Measurements from ENCODE around the gene PSMB5. TPM values are rescaled to one million over a fixed set of nuclear protein-coding genes. Genes with fewer than 3 reads are reported as not detected.

PSMB5 gene
- total RNA-seq, 2 experiments from 2014 or later = 49.0 to 54.5 TPM

DNA sequence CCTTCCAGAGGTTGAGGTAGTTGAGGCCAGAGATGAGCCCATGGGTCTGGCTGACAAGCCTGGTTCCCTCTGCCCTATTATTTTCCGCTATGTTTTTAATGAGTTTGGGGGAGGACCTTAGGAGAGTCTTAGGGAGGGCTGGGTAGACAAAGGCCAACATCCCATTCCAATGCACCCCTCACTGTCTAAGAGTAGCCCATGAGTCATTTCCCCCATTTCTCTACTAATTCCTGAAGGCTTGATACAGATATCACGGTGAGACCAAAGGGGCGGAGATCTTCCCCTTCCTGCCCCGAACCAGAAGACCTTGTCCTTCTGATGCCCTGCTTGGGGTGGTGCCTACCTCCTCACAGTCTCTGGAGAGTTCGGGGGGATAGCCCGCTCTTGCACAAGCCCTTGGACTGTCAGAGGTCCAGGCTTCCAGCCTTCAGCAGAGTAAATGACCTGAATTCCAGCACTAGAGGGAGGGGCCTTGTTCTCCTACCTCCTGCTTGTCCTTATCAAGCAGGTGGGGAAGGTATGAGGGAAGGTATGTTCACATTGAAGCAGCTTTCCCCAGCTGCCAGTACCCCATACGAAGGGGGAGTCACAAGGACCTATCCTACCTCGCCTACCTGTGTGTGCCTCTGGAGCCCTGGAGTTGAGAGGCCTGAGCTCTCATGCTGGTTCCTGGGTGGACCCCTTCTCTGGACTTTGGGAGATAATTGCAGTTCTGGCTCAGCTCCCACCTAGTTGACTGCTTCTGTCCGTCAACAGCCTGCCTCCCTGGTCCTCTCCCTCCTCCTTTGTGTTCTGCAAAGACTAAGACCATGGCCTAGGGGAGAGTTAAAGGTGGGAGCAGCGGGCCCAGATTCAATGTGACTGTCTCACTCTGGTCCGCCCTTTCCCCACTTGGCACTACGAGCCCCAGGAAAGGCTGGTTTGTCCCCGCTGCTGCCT is 11.0 kb upstream of the PSMB5 start:
- peaks cover 2% of the 10 kb centered on the region for H3K36me3 Mint-ChIP-seq
- DNase-seq = no peak
- no peaks in the 10 kb centered on the region for H3K9me3 Mint-ChIP-seq
- no peak for ATAC-seq (ENCODE audit: low read depth)
- no peaks in the 10 kb centered on the region for H3K27me3 Mint-ChIP-seq
- POLR2A ChIA-PET = interaction anchor here (1.0 kb wide), 1 partner anchor 11 kb away, joined by 3 read pairs; the partner anchor contains the start of gene PSMB5
- no peak overlapping the region for H3K27ac Mint-ChIP-seq
- H3K4me3 Mint-ChIP-seq = no peak overlapping the region
- H3K4me1 Mint-ChIP-seq = no peaks in the 10 kb centered on the region

DNA sequence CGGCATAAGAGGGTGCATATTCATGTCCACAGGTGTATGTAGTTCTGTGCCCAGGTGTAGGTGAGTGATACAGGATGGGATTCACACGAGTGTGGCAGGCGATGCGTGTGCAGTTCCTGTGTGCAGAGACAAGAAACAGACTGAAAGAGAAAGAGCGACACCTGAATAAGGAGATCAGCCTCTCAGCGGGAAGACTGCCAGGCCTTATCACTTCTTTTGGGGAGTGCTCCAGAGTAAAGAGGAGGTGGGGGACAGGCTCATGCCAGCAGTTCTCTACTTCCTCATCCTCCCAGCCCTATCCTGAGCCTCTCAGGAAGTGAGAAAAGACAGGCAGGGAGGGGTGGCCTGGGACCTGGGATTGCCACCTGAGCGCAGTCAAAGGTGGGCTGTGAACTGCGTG is 10.1 kb upstream of the PSMB5 start:
- no peaks in the 10 kb centered on the region for H3K4me1 Mint-ChIP-seq
- DNase-seq (no peak), ATAC-seq (ENCODE audit: low read depth) (no peak)
- H3K36me3 Mint-ChIP-seq = peaks cover 2% of the 10 kb centered on the region
- no peak overlapping the region for H3K4me3 Mint-ChIP-seq
- H3K27me3 Mint-ChIP-seq = no peaks in the 10 kb centered on the region
- no peaks in the 10 kb centered on the region for H3K9me3 Mint-ChIP-seq
- POLR2A ChIA-PET = no interaction called here
- no peak overlapping the region for H3K27ac Mint-ChIP-seq

DNA sequence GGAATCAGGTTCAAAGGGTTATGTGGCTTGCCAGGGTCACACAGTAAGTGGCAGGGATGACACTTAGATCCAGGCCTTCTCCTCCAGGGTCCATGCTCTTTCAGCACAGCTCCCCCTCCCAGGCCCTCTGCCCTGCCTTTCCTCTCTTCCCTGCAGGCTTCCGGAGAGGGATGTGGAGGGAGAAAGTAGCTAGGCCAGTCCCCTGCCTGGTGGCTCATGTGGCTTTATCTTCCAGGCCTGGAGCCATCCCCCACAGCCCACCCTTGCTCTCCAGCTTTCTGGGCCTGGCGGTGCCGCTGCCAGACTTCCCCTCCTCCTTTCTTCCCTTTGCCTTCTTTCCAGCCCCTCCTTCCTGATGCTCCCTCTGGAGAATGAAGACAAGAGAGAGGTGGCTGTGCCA is 9.1 kb upstream of the PSMB5 start:
- no peak for DNase-seq
- POLR2A ChIA-PET = no interaction called here
- ATAC-seq (ENCODE audit: low read depth) = no peak
- Mint-ChIP-seq H3K27ac (no peak overlapping the region), H3K4me1 (no peaks in the 10 kb centered on the region), H3K36me3 (peaks cover 2% of the 10 kb centered on the region), H3K9me3 (no peaks in the 10 kb centered on the region), H3K27me3 (no peaks in the 10 kb centered on the region), H3K4me3 (no peak overlapping the region)

GRCh38 chr14:23043145-23043544 is 8.4 kb upstream of the PSMB5 start:
- Mint-ChIP-seq H3K9me3 (no peaks in the 10 kb centered on the region), H3K4me1 (no peaks in the 10 kb centered on the region), H3K4me3 (no peak overlapping the region), H3K36me3 (peaks cover 2% of the 10 kb centered on the region), H3K27me3 (no peaks in the 10 kb centered on the region), H3K27ac (no peak overlapping the region)
- ATAC-seq (ENCODE audit: low read depth) (no peak), DNase-seq (no peak)
- POLR2A ChIA-PET = no interaction called here

DNA sequence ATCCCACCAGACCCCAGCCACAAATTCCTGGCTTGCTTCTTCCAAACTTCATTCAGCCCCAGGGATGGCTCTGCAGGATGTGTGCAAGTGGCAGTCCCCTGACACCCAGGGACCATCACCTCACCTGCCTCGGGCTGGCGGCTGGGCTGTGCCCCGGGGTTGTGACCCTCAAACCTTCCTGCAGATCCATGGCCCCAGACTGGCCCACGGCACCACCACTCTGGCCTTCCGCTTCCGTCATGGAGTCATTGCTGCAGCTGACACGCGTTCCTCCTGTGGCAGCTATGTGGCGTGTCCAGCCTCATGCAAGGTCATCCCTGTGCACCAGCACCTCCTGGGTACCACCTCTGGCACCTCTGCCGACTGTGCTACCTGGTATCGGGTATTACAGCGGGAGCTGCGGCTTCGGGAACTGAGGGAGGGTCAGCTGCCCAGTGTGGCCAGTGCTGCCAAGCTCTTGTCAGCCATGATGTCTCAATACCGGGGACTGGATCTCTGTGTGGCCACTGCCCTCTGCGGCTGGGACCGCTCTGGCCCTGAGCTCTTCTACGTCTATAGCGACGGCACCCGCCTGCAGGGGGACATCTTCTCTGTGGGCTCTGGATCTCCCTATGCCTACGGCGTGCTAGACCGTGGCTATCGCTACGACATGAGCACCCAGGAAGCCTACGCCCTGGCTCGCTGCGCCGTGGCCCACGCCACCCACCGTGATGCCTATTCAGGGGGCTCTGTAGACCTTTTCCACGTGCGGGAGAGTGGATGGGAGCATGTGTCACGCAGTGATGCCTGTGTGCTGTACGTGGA is 7.7 kb upstream of the PSMB5 start, which contains the start of gene PSMB11:
PSMB11 (plus strand) TSS at position 51 of the 804 bp plus-strand sequence; CDS start at position 65, 14 bp downstream.
- H3K27me3 Mint-ChIP-seq = no peaks in the 10 kb centered on the region
- no peaks in the 10 kb centered on the region for H3K4me1 Mint-ChIP-seq
- POLR2A ChIA-PET = no interaction called here
- ATAC-seq (ENCODE audit: low read depth) (no peak), DNase-seq (no peak)
- H3K27ac Mint-ChIP-seq = no peak within 1 kb of the TSS
- no peak within 1 kb of the TSS for H3K4me3 Mint-ChIP-seq
- H3K9me3 Mint-ChIP-seq = no peaks in the 10 kb centered on the region
- H3K36me3 Mint-ChIP-seq = no peaks in the 10 kb centered on the region

DNA sequence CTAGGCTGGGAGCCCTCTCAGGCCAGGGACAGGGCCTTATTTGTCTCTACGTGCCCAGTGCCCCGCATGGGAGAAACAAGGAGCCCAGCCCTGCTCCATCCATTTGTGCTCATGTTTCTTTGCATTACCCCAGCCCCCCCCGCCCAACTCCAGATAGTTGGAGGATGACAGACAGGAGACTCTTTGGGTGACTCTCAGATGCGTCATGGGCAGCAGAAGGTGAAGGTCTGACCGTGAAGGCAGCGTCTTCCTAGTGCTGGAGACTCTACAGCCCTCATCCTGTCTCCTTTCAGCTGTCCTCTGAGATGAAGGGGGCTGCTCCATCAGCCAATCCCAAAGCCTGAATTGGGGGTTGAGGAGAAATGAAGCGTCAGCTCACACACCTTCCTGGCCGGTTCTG is 7.0 kb upstream of the PSMB5 start:
- ATAC-seq (ENCODE audit: low read depth) (no peak), DNase-seq (no peak)
- POLR2A ChIA-PET = no interaction called here
- Mint-ChIP-seq H3K4me1 (peaks cover under 1% of the 10 kb centered on the region), H3K36me3 (no peaks in the 10 kb centered on the region), H3K4me3 (no peak overlapping the region), H3K27ac (no peak overlapping the region), H3K27me3 (no peaks in the 10 kb centered on the region), H3K9me3 (no peaks in the 10 kb centered on the region)

GRCh38 chr14:23040100-23040499 is 5.4 kb upstream of the PSMB5 start:
- POLR2A ChIA-PET = no interaction called here

GRCh38 chr14:23035303-23036144 is 824 bp upstream of the PSMB5 start:
- ATAC-seq (ENCODE audit: low read depth) (no peak), DNase-seq (no peak)
- H3K27me3 Mint-ChIP-seq = no peaks in the 10 kb centered on the region
- H3K9me3 Mint-ChIP-seq = no peaks in the 10 kb centered on the region
- peak overlapping the region; percentile 99 for H3K27ac Mint-ChIP-seq
- H3K4me3 Mint-ChIP-seq = peak overlapping the region; percentile 84
- H3K36me3 Mint-ChIP-seq = peaks cover 23% of the 10 kb centered on the region
- peaks cover 21% of the 10 kb centered on the region for H3K4me1 Mint-ChIP-seq
- POLR2A ChIA-PET = interaction anchor here (0.9 to 2.5 kb wide), 6 partner anchors 10 to 54 kb away, joined by 3 to 10 read pairs (median 6); partner anchors contain the start of gene AJUBA

More at GRCh38 chr14:23040100-23040499, 5.4 kb upstream of the PSMB5 start:
- Mint-ChIP-seq H3K27ac (no peak overlapping the region), H3K9me3 (no peaks in the 10 kb centered on the region), H3K36me3 (no peaks in the 10 kb centered on the region), H3K4me3 (no peak overlapping the region), H3K27me3 (no peaks in the 10 kb centered on the region), H3K4me1 (peaks cover 8% of the 10 kb centered on the region)
- ATAC-seq (ENCODE audit: low read depth) (no peak), DNase-seq (no peak)

- Mint-ChIP-seq H3K4me1 (peaks cover 26% of the 10 kb centered on the region), H3K4me3 (peak overlapping the region; percentile 84), H3K36me3 (peaks cover 28% of the 10 kb centered on the region), H3K9me3 (no peaks in the 10 kb centered on the region), H3K27ac (peak overlapping the region; percentile 99), H3K27me3 (no peaks in the 10 kb centered on the region)
- POLR2A ChIA-PET = interaction anchor here (0.7 to 2.5 kb wide), 7 partner anchors 10 to 287 kb away, joined by 3 to 10 read pairs (median 5); partner anchors contain the start of genes AJUBA and PABPN1
- DNase-seq (no peak), ATAC-seq (ENCODE audit: low read depth) (peak; percentile 5)
Observed at GRCh38 chr14:23033801-23034497, 751 bp downstream of the PSMB5 start.

DNA sequence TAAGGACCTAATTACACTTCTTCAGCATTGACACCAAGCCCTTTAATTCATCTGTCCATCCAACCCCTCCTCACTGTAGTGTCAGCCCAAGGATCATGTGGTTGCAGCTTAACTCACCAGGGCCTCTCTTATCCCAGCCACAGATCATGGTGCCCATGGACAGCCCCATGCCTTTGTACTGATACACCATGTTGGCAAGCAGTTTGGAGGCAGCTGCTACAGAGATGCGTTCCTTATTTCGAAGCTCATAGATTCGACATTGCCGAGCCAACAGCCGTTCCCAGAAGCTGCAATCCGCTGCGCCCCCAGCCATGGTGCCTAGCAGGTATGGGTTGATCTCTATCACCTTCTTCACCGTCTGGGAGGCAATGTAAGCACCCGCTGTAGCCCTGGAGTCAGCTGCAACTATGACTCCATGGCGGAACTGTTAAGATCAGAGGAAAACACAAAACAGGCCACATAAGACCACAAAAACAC is 1.4 kb downstream of the PSMB5 start:
- POLR2A ChIA-PET = interaction anchor here (1.5 to 2.5 kb wide), 2 partner anchors 26 to 51 kb away, joined by 5 to 9 read pairs; partner anchors contain the start of gene AJUBA
- Mint-ChIP-seq H3K27ac (peak overlapping the region; percentile 99), H3K4me3 (peak overlapping the region; percentile 84), H3K36me3 (peaks cover 28% of the 10 kb centered on the region), H3K4me1 (peaks cover 30% of the 10 kb centered on the region), H3K27me3 (no peaks in the 10 kb centered on the region), H3K9me3 (no peaks in the 10 kb centered on the region)
- DNase-seq = no peak
- ATAC-seq (ENCODE audit: low read depth) = no peak

DNA sequence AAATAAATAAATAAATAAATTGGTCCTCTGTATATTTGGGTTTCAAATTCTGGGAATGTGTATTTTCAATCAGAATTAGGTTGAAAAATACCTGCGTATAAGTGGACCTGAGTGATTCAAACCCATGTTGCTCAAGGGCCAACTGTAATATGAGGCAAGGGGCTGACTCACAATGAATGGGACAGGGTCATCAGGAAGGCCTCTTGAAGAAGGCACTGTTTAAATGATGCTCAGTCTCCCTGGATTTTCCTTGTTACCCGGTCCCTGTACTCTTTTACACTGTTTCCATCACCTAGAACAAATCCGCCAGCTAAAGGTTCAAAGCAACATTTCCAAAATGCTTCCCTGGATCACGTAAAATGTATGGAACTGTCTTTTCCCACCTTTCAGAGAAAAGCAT is 3.8 kb downstream of the PSMB5 start:
- ATAC-seq (ENCODE audit: low read depth) (no peak), DNase-seq (no peak)
- H3K4me3 Mint-ChIP-seq = no peak overlapping the region
- H3K27me3 Mint-ChIP-seq = no peaks in the 10 kb centered on the region
- POLR2A ChIA-PET = interaction anchor here (1.0 kb wide), 1 partner anchor 89 kb away, joined by 3 read pairs; no protein-coding TSS in a partner anchor
- peaks cover 37% of the 10 kb centered on the region for H3K36me3 Mint-ChIP-seq
- H3K9me3 Mint-ChIP-seq = no peaks in the 10 kb centered on the region
- H3K27ac Mint-ChIP-seq = no peak overlapping the region
- H3K4me1 Mint-ChIP-seq = peaks cover 34% of the 10 kb centered on the region

- H3K36me3 Mint-ChIP-seq = peaks cover 47% of the 10 kb centered on the region
Observed at GRCh38 chr14:23028799-23029198, 5.9 kb downstream of the PSMB5 start.

More at GRCh38 chr14:23028799-23029198, 5.9 kb downstream of the PSMB5 start:
- H3K4me1 Mint-ChIP-seq = peaks cover 25% of the 10 kb centered on the region
- ATAC-seq (ENCODE audit: low read depth) = peak; percentile 85
- peak overlapping the region; percentile 46 for H3K27ac Mint-ChIP-seq
- no peaks in the 10 kb centered on the region for H3K27me3 Mint-ChIP-seq
- H3K4me3 Mint-ChIP-seq = peak overlapping the region; percentile 10
- POLR2A ChIA-PET = interaction anchor here (0.7 to 2.7 kb wide), 3 partner anchors 16 to 66 kb away, joined by 3 to 18 read pairs (median 3); no protein-coding TSS in a partner anchor
- no peaks in the 10 kb centered on the region for H3K9me3 Mint-ChIP-seq
- DNase-seq = no peak

Data from activated naive CD8-positive, alpha-beta T cell treated with anti-CD3 and anti-CD28 coated beads, Interleukin-2, amount 10 ng/mL, durations not matched to agents 7 days and 5 days (primary cell).